Esophagus muscularis mucosa (tissue), 3 donors: ENCODE measurements around the gene GIMAP5.

Experiments
- EP300 ChIP-seq: sonication (generic); formaldehyde crosslinking; IDR thresholded peaks from one replicate; pipeline ENCODE4 v1.6.1; 2017; ENCODE audit warnings: antibody characterized with exemption
- TF ChIP-seq, protein P1 (sequence below), 3 experiments: fragments of 200-600 bp in 2 of 3; fragments of 450-650 bp in 1 of 3; sonication (generic) in 2 of 3; IDR thresholded peaks; one replicate each; pipeline ENCODE4 v1.5.1; 2017 to 2019; ENCODE audit warnings: antibody characterized with exemption in 3 of 3, mild to moderate bottlenecking in 2 of 3, moderate library complexity in 1 of 3

DNA sequence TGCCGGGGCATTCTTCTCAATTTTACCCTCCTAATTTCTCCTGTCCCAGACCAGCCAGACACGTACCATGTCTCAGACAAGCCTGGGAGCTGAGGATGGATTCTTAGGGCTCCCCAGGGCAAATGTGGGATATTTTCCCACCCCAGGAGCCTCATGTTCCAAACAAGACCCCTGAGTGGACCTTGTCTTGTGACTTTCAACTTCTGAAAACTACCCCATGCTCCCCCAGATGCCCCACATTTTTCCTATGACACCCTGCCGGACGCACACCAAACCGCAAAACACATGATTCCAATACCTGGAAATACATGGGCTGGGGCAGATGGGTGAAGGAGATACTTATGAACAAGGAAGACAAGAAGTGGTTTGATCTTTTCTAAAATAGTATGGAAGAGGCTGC lies 874 bp downstream of the GIMAP5 start:
- TF ChIP-seq EP300 = no peak
- TF ChIP-seq, protein P1, sequence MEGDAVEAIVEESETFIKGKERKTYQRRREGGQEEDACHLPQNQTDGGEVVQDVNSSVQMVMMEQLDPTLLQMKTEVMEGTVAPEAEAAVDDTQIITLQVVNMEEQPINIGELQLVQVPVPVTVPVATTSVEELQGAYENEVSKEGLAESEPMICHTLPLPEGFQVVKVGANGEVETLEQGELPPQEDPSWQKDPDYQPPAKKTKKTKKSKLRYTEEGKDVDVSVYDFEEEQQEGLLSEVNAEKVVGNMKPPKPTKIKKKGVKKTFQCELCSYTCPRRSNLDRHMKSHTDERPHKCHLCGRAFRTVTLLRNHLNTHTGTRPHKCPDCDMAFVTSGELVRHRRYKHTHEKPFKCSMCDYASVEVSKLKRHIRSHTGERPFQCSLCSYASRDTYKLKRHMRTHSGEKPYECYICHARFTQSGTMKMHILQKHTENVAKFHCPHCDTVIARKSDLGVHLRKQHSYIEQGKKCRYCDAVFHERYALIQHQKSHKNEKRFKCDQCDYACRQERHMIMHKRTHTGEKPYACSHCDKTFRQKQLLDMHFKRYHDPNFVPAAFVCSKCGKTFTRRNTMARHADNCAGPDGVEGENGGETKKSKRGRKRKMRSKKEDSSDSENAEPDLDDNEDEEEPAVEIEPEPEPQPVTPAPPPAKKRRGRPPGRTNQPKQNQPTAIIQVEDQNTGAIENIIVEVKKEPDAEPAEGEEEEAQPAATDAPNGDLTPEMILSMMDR (IDR thresholded peaks at IDR 0.05) = no peak
